HepG2 (cell line): Measurements from ENCODE around the gene RBCK1. TPM values are rescaled to one million over a fixed set of nuclear protein-coding genes. Genes with fewer than 3 reads are reported as not detected.

Experiments
- ATAC-seq: fragments of 200-7000 bp; cut with Tn5 transposase; 3 replicates; pipeline ENCODE4 v1.9.1; 2020; ENCODE audit warnings: mild to moderate bottlenecking, moderate library complexity
- BruUV-seq: library from RNA; stranded (reverse); fragments of 400-500 nt; replicated peaks from 2 replicates; lab custom pipeline; 2021; lab: Mats Ljungman, UMichigan
- CTCF ChIA-PET: fragments of 300-600 bp; formaldehyde crosslinking; extraction: SDS; loops from one replicate; lab custom pipeline; 2021; ENCODE audit warnings: low total read pairs, inconsistent platforms, low intra/inter-chr PET ratio; lab: Yijun Ruan, JAX
- POLR2A ChIA-PET: fragments of 350-600 bp; sonication (Branson Sonifier 250); formaldehyde crosslinking; loops from one replicate; lab custom pipeline; 2020; ENCODE audit warnings: antibody characterized with exemption, inconsistent platforms; lab: Yijun Ruan, JAX
- DNase-seq: peaks from one replicate; pipeline ENCODE4 v3.0.0-alpha.2; 2015; ENCODE audit warnings: low spot score
- FAIRE-seq: peaks from 3 replicates; lab custom pipeline; 2011; peaks lifted over from hg19 to GRCh38; lab: Jason Lieb, UNC
- H2AFZ ChIP-seq: one replicate; pipeline ENCODE4 v1.6.1; 2011; ENCODE audit warnings: low read length, inconsistent platforms
- H3K27ac ChIP-seq: fragments of 300-600 bp; 3 replicates; pipeline ENCODE4 v1.8.0; 2011; ENCODE audit warnings: mixed run types, mild to moderate bottlenecking, mixed read lengths, low read length, inconsistent platforms; ENCODE audit not compliant: insufficient read depth; ENCODE audit errors: extremely low read length
- H3K27me3 ChIP-seq, 2 experiments: fragments of 200-600 bp in 1 of 2; 2 replicates in 1 of 2; 3 replicates in 1 of 2; pipeline versions ENCODE4 v1.6.0 to v1.8.0; 2011; ENCODE audit warnings: low read length in 2 of 2, mild to moderate bottlenecking in 2 of 2, moderate library complexity in 2 of 2, inconsistent platforms in 1 of 2; ENCODE audit not compliant: insufficient read depth in 2 of 2, control insufficient read depth in 1 of 2
- H3K36me3 ChIP-seq, 2 experiments: fragments of 200-600 bp in 1 of 2; replicated peaks in 1 of 2; 2 replicates in 1 of 2; 3 replicates in 1 of 2; pipeline versions ENCODE4 v1.5.1 to v1.8.0; 2011; ENCODE audit warnings: low read length in 2 of 2, inconsistent platforms in 1 of 2; ENCODE audit not compliant: insufficient read depth in 2 of 2, control insufficient read depth in 1 of 2
- H3K4me1 ChIP-seq: 2 replicates; pipeline ENCODE4 v1.5.1; 2012; ENCODE audit warnings: low read length, inconsistent platforms; ENCODE audit not compliant: insufficient read depth
- H3K4me2 ChIP-seq: 2 replicates; pipeline ENCODE4 v1.6.0; 2011; ENCODE audit warnings: low read depth, low read length, inconsistent platforms
- H3K4me3 ChIP-seq, 3 experiments: fragments of 200-600 bp in 1 of 3; sonication (generic), shearing (Covaris generic) in 1 of 3; replicated peaks in 1 of 3; 2 replicates each; pipeline ENCODE4 v1.5.1; 2011 to 2016; ENCODE audit warnings: low read length in 3 of 3, inconsistent platforms in 2 of 3, low read depth in 2 of 3, mild to moderate bottlenecking in 2 of 3, control low read depth in 1 of 3, mixed read lengths in 1 of 3; ENCODE audit not compliant: insufficient read depth in 1 of 3
- H3K79me2 ChIP-seq: one replicate; pipeline ENCODE4 v1.6.1; 2011; ENCODE audit warnings: low read length, inconsistent platforms; ENCODE audit not compliant: insufficient read depth
- H3K9ac ChIP-seq: 2 replicates; pipeline ENCODE4 v1.6.0; 2011; ENCODE audit warnings: mild to moderate bottlenecking, low read depth, low read length, inconsistent platforms; ENCODE audit not compliant: insufficient read depth
- H3K9me3 ChIP-seq: 2 replicates; pipeline ENCODE4 v1.5.1; 2012; ENCODE audit warnings: mild to moderate bottlenecking, low read length
- H4K20me1 ChIP-seq: 2 replicates; pipeline ENCODE4 v1.6.0; 2011; ENCODE audit warnings: inconsistent platforms, mild to moderate bottlenecking, low read length, moderate library complexity; ENCODE audit not compliant: insufficient read depth
- ATF4 ChIP-seq, 2 experiments: fragments of 450-650 bp in 1 of 2; sonication (generic) in 1 of 2; formaldehyde crosslinking; IDR thresholded peaks; 2 replicates each; pipeline versions ENCODE4 v1.5.0 to v1.8.0; 2020 to 2022; ENCODE audit warnings: mild to moderate bottlenecking in 1 of 2, missing genetic modification reagents in 1 of 2
- ATF7 ChIP-seq, 2 experiments: fragments of 450-650 bp in 1 of 2; sonication (generic) in 1 of 2; formaldehyde crosslinking in 1 of 2; IDR thresholded peaks; 2 replicates each; pipeline versions ENCODE4 v1.4.0 to v1.6.1; 2016 to 2020; ENCODE audit warnings: antibody characterized with exemption in 1 of 2, mild to moderate bottlenecking in 1 of 2, missing genetic modification reagents in 1 of 2
- CHD4 ChIP-seq: fragments of 200-600 bp; sonication (generic); IDR thresholded peaks from 2 replicates; pipeline ENCODE4 v1.7.0; 2017; ENCODE audit warnings: mild to moderate bottlenecking, low read length, borderline replicate concordance
- CREB3 ChIP-seq: sonication (generic); formaldehyde crosslinking; IDR thresholded peaks from 2 replicates; pipeline ENCODE4 v1.5.0; 2020; ENCODE audit warnings: missing genetic modification reagents
- KLF11 ChIP-seq: IDR thresholded peaks from 2 replicates; pipeline ENCODE4 v1.6.1; 2016; ENCODE audit warnings: missing compliant biosample characterization
- MATR3 ChIP-seq: sonication (generic); formaldehyde crosslinking; IDR thresholded peaks from 2 replicates; pipeline ENCODE4 v1.4.0; 2020; ENCODE audit warnings: missing genetic modification reagents
- PHB2 ChIP-seq: fragments of 450-650 bp; IDR thresholded peaks from 2 replicates; pipeline ENCODE4 v1.6.1; 2018; ENCODE audit not compliant: partially characterized antibody
- RBM22 ChIP-seq: fragments of 200-400 bp; formaldehyde crosslinking; optimal IDR thresholded peaks from 2 replicates; pipeline ENCODE3; 2017; ENCODE audit warnings: mild to moderate bottlenecking, low read length, moderate library complexity
- THRA ChIP-seq: sonication (generic); formaldehyde crosslinking; IDR thresholded peaks from 2 replicates; pipeline ENCODE4 v1.4.0; 2020; ENCODE audit warnings: missing genetic modification reagents, borderline replicate concordance
- ZBTB1 ChIP-seq: sonication (generic); formaldehyde crosslinking; IDR thresholded peaks from 2 replicates; pipeline ENCODE4 v1.4.0; 2020; ENCODE audit warnings: missing genetic modification reagents, borderline replicate concordance
- ZBTB46 ChIP-seq: sonication (generic); formaldehyde crosslinking; IDR thresholded peaks from 2 replicates; pipeline ENCODE4 v1.4.0; 2020; ENCODE audit warnings: mild to moderate bottlenecking, missing genetic modification reagents, borderline replicate concordance
- ZNF276 ChIP-seq: sonication (generic); formaldehyde crosslinking; IDR thresholded peaks from 2 replicates; pipeline ENCODE4 v1.4.0; 2020; ENCODE audit warnings: mild to moderate bottlenecking, low read depth, missing genetic modification reagents
- ZNF430 ChIP-seq: sonication (generic); formaldehyde crosslinking; IDR thresholded peaks from 2 replicates; pipeline ENCODE4 v1.9.0; 2021; ENCODE audit warnings: mild to moderate bottlenecking, missing genetic modification reagents
- ZNF678 ChIP-seq: sonication (generic); formaldehyde crosslinking; IDR thresholded peaks from 2 replicates; pipeline ENCODE4 v1.4.0; 2020; ENCODE audit warnings: mild to moderate bottlenecking, missing genetic modification reagents
- WGBS: methylation state at CpG from one replicate; pipeline ENCODE4 v1.1.6; 2017; ENCODE audit warnings: low lambda C conversion rate; 5-methylcytosine and 5-hydroxymethylcytosine counted together
- in situ Hi-C: cut with HindIII; loops from 2 replicates; pipeline ENCODE4 v1.10.0; 2017; ENCODE audit warnings: low pct_unique_long_range_greater_than_20kb; ENCODE audit not compliant: extremely low pct_ligation_motif_present
- intact Hi-C: fragments of 100-400 bp; cut with micrococcal nuclease; formaldehyde crosslinking; loops from one replicate; pipeline ENCODE4 v1.10.0; 2022; ENCODE audit not compliant: unreplicated experiment
- polyA plus RNA-seq, 8 experiments: library from polyadenylated mRNA; depleted of rRNA in 3 of 8; stranded (reverse) in 7 of 8; unstranded in 1 of 8; fragments of >200 nt; fragmentation: Illumina TruSeq in 4 of 8; extraction: Trizol in 4 of 8; gene quantifications; 2 replicates each; pipeline versions ENCODE4 v1.2.1 to v1.2.3, GENCODE V29; 2011 to 2016; ENCODE audit warnings: low read depth in 4 of 8, missing spikeins in 1 of 8, mixed read lengths in 1 of 8; ENCODE audit not compliant: insufficient read depth in 1 of 8
- total RNA-seq, 5 experiments: library from RNA; depleted of rRNA; stranded (reverse); fragments of >200 nt; fragmentation: Illumina TruSeq; extraction: Trizol; gene quantifications; 2 replicates each; pipeline ENCODE4 v1.2.3, GENCODE V29; 2016; ENCODE audit warnings: low read depth in 1 of 5

RBCK1 gene
- total and polyA plus RNA-seq, 2 of the 13 experiments (the other 11 are each of a cell fraction or from before 2014, with no cell fraction given), result 149 to 215 TPM

- intact Hi-C loops (no loop called here), in situ Hi-C loops (loop anchor here (5.0 kb wide), 1 partner anchor 80 kb away; no protein-coding TSS in a partner anchor)
- no peaks in the 10 kb centered on the region for H4K20me1 ChIP-seq
- H3K4me1 ChIP-seq, result 0 out of 2 replicates have a peak, but pooled peaks cover 7% of the 10 kb centered on the region
- no TSS peak for BruUV-seq
- H2AFZ ChIP-seq, result no peak overlapping the region
- no peaks in the 10 kb centered on the region for H3K79me2 ChIP-seq
- H3K9ac ChIP-seq, result no peak overlapping the region
- H3K4me2 ChIP-seq, result no peak overlapping the region
- H3K36me3 ChIP-seq, result peaks cover 40 to 61% of the 10 kb centered on the region in 2 experiments
- H3K27ac ChIP-seq, result no peak overlapping the region
- CTCF ChIA-PET, result interaction anchor here (1.0 to 3.7 kb wide), 7 partner anchors 47 to 83 kb away, joined by 3 to 106 read pairs (median 12); no protein-coding TSS in a partner anchor
- H3K4me3 ChIP-seq, result no peak overlapping the region
- 97% methylated on average over 12 of the region's 13 CpGs for WGBS
- no peaks in the 10 kb centered on the region for H3K9me3 ChIP-seq
- H3K27me3 ChIP-seq, result no peaks in the 10 kb centered on the region
- ATAC-seq, result no peak
- DNase-seq, result no peak
- FAIRE-seq, result no peak
- POLR2A ChIA-PET, result interaction anchor here (0.8 to 5.7 kb wide), 12 partner anchors 10 to 85 kb away, joined by 3 to 61 read pairs (median 11); partner anchors contain the start of genes NRSN2, RBCK1 and TRIB3
- TF ChIP-seq ZBTB46 (CRISPR knock-in tag) (0 out of 2 replicates have a peak, but pooled peaks have one; percentile 26), ZNF678 (CRISPR knock-in tag) (0 out of 2 replicates have a peak, but pooled peaks have one; percentile 30), ZBTB1 (CRISPR knock-in tag) (no peak), MATR3 (0 out of 2 replicates have a peak, but pooled peaks have one; percentile 43), ATF4 (CRISPR knock-in tag; IDR thresholded peaks at IDR 0.05) (0 out of 4 replicates have a peak, but pooled peaks of 1 of the 2 experiments have one; percentile 19), THRA (CRISPR knock-in tag) (no peak), RBM22 (peak; percentile 11), ZNF430 (CRISPR knock-in tag) (0 out of 2 replicates have a peak, but pooled peaks have one; percentile 21), ZNF276 (CRISPR knock-in tag) (no peak), PHB2 (no peak), CREB3 (CRISPR knock-in tag) (no peak), CHD4 (no peak), ATF7 (IDR thresholded peaks at IDR 0.05) (no peak), ATF7 (CRISPR knock-in tag; IDR thresholded peaks at IDR 0.05) (peak; percentile 51; the same call in 1 of the 2 replicates), KLF11 (no peak)
Observed at GRCh38 chr20:432208-432607, 24.1 kb downstream of the RBCK1 start.
